ENCODE measurements around the gene CYB5RL.
"Not testable (repeated sequence)": the region's sequence is repeated elsewhere in the genome, so short reads cannot be mapped to it uniquely, and the experiment has no call there.

The CYB5RL gene

DNA sequence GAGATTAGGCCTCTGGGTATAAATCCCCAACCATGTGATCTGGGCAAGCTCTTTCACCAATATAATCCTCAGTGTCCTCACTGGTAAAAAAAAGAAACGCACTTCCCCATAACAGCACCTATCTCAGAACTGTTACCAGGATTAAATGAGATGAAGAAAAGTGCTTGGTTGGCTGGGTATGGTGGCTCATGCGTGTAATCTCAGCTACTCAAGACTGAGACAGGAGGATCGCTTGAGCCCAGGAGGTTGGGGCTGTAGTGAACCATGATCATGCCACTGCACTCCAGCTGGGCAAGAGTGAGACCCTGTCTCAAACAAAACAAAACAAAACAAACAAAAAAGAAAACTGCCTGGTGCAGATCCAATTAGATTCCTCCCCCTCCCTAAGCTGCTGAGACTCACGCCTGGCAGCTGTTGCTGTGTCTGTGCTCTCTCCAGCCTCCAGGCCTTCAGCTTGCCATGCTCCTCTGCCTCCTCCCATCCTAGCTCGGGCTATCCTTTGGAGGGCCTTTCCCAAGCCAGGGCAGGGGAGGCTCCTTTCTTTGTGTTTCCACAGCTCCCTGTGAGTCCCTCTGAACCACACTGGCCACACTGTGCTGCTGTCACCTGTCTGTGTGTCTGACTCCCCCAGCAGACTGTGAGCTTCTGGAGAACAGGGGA lies 19.0 kb downstream of the CYB5RL start:
- DNase-seq: no peak

DNA sequence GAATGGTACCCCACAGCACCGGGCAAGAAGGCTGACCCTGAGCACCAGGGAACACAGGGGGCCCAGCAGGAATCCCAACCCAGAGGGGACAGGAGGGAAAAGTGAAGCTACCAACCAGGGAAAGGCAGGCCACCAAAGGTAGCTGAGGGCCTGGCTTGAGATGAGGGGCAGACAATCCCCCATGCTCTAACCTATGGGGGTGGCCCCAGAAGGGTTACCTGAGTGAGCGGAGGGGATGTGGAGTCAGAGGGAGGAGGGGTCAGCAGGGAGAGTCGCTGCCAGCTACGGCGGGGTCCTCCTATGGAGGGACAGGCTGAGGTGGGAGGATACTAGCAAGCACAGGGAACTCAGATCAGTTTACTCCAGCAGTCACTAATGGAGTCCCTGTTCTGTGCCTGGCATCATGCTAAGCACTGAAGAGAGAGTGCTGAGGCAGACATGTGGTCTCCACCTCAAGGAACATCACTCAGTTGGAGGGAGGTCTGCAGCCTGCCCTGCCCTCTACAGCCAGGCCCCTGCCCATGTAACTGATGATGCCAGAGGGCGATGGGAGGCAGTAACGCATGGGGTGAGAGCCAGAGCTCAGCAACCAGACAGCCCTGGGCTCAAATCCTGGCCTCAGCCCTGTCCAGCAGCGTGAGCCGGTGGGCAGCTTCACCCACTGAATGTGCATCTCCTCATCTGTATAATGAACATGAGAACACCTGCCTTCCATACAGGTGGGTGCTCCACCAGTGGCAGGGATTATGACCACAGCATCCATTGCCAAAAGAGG lies 21.3 kb downstream of the CYB5RL start:
- no peak for DNase-seq

DNA sequence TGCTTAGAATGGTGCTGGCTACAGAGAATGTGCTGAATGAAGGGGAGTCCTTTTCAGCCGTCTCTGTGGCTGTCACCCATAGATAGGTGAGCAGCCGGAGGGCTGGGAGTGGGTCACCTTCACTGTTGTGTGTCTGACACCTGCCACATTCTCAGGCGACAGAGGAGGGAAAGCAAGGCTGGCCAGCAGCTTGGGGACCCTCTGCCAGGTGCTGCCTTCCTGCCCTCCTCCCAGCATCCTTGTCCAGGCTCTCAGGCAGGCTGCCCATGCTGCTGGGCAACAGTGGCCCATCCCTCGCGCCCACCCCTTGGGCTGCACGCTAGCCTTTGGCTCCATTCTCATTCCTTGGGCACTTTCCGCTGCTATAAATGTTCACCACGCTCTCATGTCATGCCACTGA lies 22.1 kb downstream of the CYB5RL start:
- DNase-seq: no peak

DNA sequence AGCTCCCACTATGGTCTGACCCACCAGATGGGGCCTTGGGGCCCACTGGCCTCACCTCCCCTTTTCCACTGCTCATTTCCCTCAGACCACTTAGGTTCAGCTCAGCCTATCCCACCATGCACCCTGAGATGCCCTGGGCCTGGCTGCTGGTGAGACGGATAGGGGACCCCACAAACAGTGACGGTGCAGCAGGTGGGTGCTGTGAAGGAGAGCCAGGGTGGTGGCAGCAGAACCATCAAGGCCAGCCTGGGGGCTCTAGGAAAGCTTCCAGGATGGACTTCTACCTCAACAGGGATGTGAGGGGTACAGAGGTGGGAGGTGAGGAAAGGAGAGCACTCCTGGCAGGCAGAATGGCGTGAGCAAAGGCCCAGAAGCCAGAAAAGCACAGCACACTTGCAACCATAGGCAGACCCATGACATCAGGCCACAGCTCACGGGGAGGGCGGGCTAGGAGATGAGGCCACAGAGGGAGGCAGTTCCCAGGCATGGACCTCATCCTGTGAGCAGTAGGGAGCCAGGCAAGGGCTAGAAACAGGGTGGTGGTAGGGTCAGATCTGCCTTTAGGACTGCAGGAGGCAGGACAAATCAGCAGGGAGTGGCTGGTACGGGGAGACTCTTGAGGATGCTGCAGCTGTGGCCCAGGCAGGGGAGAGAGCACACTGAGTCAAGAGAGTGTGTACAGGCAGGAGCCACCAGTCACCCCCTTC lies 23.1 kb downstream of the CYB5RL start:
- no peak for DNase-seq

DNA sequence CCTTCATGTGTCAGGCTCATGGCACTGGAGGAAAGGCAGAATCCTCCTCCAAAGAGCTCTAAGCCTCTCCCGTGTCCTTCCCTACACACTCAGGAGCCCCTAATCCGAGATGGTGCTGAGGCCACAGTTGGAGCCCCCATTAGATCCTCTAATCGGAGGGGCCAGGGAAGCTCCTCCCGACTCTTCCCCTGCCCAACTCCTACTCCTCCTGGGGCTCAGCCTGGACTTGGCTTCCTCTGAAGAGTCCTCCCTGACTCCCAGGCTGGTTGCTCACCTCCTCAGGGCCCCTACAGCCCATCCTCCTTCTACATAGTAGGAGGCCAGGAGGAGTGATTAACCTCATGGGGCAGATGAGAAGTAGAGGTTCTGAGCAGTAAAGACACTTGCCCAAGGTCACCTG lies 25.7 kb downstream of the CYB5RL start:
- DNase-seq: no peak

DNA sequence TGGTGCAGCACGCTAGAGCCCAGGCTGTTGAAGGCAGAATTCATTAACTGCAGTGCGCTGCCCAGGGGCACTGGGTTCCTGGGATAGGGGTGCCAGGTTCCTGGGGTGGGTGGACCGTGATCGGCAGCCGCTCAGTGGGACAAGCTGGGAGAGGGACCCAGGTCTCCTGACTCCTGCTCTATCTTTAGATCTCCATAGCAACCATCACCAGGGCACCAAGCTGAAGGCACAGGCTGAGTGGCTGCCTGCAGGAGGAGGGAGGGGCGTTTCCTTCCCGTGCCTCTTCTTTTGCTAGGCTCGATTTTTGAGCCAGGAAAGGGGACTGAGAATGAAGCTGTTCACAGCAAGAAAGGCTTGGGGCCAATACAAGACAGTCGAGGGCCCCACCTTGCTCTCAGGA lies 26.1 kb downstream of the CYB5RL start:
- no peak for DNase-seq

DNA sequence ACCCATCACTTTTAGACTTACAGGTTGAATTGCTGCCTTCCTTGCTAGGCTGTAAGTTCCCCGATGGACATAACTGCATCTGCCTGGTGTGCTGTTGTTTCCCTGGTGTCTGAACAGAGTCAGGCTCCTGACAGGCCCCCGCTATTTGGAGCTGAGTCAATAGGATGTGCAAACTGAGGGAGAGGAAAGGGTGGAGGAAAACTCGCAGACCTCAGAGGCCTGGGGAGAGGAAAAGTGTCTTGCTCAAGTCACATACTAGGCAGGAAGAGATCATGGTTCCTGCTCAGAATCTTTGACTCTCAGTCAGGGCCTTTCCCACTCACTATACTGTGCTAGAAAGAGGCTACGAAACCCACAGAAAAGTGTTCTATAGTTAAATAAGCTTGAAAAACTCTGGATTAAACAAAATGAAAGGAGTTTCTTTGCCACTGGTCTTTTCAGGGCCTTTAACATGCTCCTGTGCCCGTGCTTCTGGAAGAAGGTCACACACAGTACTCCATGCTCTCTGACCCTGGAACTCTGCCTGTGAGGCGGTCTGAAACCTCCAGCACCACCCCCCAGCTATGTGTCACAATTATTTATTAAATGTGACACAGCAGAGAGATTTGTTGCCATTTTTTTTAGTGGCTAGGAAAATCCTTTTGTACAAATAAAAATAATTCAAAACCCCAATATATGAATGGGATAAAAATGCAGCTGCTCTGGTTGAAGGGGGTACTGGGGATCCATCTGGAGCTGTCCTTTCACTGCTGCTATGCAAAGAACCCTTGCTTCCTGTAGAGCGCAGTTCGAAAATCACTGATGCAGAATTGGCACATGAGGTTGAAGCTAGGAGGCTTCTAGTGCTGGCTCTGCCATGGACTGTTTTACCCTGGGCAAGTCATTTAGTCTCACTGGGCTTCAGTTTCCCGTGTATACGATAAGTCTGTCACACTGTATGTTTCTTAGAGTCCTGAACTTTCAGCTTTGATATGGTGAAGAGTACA lies 26.9 kb downstream of the CYB5RL start:
- no peak for DNase-seq

DNA sequence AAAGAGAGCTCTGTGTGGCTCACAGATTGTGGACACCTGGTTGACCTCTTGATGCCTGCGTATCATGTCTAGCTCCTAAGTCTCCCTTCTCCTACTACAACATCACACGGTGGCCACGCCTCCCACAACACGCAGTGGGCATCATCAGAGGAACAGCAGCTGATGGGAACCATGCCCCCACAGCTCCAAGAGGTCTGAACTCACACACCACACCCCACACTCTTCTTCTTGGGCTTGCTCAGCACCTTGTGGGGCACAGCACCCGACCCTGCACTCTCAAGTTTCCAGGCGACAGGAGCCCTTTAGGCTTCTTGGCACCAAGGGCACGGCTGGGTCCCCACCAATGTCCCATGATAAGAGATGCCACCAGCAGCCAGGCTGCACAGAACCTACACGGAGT lies 28.2 kb downstream of the CYB5RL start:
- no peak for DNase-seq

DNA sequence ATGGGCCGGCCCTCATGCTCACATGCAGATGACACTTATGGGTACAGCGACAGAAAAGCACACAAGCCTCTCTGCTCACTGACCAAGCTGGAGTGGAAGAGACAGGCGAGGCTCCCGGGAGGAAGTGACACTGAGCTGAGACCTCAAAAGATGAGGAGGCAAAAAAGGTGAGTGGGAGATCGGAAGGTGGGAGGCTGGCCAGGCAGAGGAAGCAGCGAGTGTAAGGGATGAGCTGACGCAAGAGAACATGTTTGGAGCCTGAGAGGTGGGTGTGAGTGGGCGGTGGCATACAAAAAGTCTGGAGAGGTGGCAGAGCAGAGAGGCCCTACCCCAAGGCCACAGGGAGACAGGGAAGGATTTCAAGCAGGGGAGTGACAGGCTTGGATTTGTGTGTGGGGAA lies 28.8 kb downstream of the CYB5RL start:
- no peak for DNase-seq

DNA sequence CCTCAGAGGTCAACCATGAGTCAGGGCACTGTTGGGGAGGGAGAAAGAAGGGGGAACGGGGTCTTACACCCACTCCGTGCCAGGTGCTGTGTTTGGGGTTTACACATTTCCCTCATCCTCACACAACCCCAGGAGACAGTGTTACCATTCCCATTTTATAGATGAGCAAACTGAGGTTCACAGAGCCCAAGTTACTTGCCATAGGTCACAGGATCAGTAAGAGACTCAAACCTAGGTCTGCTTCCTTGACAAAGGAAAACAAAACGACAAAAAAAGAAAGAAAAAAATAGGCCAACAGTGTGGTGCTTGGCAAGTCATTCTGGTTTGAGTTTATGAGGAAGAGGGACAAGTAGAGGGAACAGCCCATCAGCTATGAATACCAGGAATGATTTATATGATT lies 30.8 kb downstream of the CYB5RL start:
- no peak for DNase-seq

DNA sequence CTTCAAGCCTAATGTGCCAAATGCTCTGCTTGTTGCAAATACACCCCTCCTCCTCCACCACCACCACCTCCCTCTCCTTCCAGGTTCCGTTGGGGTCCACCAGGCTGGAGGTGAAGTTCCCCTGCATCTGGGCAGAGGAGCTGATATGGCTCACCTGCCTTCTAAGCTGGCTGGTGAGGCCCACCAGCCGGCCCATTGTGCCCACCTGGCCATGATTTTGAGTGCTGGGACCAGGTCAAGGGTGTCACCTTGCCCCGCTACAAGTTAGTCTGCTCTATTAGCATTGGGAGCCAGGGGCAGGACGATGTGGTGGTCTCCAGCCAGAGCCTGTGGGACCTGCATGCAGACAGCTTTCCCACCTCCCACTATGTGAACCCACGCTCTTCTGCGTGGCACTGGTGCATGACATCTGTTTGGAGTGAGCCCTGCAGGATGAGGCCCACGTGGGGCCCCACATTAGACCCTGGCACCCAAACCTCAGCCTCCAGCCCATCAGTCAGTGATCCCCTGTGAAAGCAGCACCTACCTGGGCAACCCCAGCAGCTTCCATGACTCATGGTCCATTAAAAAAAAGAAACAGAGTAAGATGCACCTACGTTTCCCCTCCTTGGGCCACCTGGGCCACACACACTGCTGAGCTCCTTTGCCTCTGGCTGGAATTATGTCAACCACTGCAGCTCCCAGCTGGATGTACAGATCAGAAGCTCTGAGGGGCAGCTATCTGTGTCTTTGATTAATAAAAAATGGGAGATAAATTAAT lies 31.4 kb downstream of the CYB5RL start:
- DNase-seq: no peak

DNA sequence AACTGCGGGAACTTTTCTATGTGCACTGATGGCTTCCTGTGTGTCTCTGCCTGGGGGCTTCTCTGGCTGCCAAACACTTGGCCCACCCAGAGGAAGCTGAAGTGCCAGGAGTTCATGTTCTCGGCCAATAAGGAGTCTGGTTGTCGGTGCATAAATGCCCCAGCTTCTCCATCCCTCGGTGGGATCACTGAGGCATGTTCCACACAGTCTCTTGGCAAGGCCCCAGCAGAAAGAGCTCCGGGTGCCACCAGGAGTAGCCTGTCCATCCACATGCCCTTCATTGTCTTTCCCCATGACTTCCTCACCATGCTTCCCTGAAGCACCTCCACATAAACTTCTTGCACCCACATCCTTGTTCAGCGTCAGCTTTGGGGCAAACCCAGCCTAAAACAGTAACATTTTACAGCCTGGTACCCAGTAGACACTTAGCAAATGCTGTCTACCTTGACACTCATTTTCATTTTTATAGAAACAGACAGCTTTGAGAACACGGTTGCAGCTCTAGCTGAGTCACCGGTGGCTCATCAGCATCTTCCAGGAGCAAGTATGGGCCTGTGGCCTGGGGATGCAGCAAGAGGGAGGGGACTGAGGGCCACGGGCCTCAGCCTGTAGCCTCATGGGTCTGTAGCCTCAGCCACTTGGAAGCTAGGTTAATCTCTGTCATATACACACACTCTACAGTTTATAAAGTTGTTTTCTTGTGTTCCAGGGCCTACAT lies 32.2 kb downstream of the CYB5RL start:
- no peak for DNase-seq

DNA sequence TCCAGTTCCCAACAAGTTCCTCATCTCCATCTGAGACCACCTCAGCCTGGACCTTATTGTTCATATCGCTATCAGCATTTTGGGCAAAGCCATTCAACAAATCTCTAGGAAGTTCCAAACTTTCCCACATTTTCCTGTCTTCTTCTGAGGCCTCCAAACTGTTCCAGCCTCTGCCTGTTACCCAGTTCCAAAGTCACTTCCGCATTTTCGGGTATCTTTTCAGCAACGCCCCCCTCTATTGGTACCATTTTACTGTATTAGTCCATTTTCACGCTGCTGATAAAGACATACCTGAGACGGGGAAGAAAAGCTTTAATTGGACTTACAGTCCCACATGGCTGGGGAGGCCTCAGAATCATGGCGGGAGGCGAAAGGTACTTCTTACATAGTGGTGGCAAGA lies 33.5 kb downstream of the CYB5RL start:
- DNase-seq: not testable (repeated sequence)

DNA sequence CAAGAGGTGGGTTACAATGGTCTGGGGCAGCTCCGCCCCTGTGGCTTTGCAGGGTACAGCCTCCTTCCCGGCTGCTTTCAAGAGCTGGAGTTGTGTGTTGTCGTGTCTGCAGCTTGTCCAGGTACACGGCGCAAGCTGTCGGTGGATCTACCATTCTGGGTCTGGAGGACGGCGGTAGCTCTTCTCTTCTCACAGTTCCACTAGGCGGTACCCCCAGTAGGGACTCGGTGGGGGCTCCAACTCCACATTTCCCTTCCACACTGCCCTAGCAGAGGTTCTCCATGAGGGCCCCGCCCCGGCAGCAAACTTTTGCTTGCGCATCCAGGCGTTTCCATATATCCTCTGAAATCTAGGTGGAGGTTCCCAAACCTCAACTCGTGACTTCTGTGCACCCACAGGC lies 34.7 kb downstream of the CYB5RL start:
- DNase-seq: no peak

DNA sequence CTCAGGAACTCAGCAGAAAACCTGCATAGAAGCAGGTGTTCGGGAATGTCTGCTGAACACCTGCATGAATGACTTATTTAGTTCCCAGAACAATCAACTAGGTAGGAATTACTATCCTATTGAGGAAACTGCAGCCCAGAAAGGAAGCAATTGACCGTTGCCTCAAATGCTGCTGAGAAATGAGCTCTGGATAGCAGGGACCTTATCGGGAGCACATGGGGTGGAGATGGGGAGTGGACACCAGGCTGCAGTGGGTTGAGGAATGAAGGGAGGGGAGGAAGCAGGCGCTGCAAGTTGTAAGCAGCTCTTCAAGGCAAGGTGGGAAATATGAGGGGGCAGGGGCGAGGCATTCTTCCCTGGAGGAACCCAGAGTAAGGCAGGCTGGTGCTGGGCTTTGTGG lies 36.3 kb downstream of the CYB5RL start:
- no peak for DNase-seq

DNA sequence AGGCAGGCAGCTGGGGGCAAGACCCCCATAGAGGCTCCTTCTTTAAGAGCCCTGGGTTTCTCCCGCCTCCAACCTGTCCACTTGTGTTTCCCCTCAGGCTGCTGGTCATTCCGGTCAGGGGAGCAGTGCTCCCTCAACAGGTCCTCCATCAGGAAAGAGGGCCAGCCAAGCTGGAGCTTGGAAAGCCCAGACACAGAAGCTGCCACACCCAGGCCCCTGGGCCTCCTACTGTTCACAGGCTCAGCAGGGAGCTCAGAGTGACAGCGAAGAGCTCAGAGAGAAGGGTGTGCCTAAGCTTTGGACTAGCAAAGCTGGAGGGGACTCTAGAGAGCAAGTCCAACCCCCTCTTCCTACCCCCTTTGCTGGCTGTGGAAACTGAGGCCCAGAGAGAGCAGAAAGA lies 36.8 kb downstream of the CYB5RL start:
- peak; percentile 18 for DNase-seq

DNA sequence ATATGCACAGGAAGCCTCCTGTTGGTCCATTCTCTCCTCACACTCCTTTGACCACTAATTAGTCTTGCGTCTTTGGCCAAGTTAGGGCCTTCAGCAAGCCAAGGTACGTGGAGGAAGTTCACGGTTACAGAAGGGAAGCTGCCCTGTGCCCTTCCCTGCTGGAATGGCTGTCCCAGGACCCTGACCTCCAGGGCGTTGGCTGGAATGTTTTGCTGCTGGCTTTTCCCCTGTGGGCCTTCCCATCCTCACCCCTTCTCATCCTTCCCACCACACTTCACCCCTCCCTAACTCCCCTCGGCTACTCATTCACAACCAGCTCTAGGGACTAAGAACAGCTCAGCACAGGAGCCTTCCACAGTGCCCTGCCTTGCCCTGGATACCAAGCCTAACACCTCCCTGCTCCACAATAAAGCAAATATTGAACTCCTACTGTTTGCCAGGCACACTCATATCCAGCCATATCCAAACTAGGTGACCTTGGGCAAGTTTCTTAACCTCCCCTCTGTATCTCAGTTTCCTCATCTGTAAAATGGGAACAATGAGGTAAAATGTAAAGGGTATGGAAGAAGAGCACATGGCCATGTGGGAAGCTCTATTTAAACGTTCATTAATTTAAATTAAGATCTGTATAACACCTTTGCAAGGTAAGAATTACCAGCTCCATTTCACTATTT lies 38.2 kb downstream of the CYB5RL start:
- no peak for DNase-seq

DNA sequence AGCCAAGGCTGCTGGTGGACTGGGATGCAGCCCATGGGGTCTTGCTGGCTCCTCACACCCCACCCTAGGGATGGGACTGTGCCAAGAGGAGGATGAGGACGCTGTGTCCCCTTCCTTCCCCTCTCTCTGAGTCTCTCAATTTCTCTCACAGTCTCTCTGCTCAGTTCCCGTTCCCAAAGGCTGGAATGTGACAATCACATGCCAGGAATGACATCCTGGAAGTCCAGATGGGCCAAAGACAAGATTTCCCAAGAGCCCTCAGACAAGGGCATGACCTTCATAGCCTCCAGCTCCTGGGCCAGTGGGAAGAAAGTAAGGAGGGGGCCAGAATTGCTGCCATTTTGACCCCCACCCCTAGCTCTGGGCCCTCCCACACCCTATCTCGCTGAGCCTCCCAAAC lies 39.5 kb downstream of the CYB5RL start:
- no peak for DNase-seq

DNA sequence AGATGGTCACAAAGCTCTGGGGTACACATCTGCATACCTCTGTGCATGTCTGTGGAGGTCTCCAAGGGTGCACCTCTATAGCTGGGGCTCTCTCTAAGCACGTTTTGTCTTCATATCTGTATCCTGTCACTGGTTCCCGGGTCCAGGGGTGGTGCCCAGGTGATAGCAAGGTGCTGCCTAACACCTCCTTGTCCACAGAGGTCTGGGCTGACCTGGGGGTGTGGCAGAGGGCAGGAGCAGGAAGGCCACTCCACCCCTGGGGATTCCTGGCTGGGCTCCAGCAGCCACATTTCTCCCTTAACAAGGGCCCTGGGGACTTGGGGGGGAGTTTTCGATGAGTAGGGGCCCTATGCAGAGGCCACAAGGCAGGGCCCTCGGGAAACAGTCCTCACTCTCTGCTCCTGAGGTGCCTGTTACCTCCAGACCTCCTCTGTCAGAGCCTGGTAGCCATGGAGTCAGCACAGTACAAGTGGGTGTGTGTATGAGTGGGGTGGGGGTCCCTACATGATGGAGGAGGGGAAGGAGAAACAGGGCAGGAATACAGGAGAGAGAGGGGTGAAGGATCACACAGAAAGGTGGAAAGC lies 40.0 kb downstream of the CYB5RL start:
- DNase-seq: no peak

DNA sequence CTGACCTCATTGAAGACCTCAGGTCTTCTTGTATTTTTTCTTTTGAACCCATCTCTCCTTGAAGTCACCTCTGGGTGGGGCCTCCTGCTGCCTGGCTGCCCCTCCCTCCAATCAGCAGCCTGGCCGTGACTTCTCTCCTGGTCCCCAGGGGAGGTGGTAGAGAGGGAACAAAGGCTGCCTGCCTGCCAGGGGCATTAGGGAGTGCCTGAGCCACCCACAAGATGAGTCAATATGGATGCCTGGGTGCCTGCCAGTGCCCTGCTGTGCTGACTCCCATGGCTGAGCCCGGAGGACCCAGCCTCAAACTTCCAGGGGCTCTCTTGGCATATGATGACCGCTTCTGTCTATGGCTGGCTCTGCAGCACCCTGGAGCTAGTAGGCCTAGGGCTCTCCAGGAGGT lies 41.8 kb downstream of the CYB5RL start:
- DNase-seq: peak; percentile 66
